Activated CD8-positive, alpha-beta memory T cell treated with anti-CD3 and anti-CD28 coated beads, Interleukin-2, amount 50 U/mL, for 24 hours (primary cell): ENCODE measurements around the gene ANO3.
"Not testable (repeated sequence)": the region's sequence is repeated elsewhere in the genome, so short reads cannot be mapped to it uniquely, and the experiment has no call there.

ENCODE experiments used
- DNase-seq: peaks from one replicate; pipeline ENCODE4 v3.0.0-alpha.2; 2020; ENCODE audit errors: extremely low read depth

ANO3 gene

DNA sequence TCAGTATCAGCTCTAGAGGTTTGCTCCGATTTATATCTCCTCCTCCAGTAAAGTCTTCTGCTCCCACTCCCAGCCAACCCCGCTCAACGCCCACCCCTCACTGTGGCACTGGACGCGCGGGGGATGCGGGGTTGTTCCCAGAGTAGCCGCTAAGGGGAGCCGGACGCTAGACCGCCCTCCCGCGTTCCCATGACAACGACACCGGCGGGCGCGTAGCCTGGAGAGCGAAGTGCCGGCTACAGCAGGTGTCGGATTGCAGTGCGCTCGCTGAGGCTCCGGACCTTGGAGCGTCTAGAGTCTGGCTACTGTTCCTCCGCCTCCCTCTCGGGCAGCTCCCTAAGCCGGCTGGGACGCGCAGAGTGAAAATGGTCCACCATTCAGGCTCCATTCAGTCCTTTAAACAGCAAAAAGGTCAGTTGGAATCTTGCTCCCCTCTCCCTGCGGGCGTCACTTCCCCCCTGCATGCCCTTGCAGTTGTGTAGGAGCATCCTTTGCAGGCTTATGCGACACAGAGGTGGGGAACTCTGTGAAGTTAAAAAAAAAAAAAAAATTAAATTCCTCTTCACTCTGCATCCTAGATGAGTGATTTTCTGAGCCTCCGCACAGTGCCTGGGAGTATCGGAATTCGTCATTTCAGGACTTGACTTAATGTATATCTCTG lies at the start of gene ANO3:
Gene ANO3, plus strand, starts transcription at position 220 of the 661 bp plus-strand sequence. Its CDS starts 146 bp downstream, at position 366.
- no peak for DNase-seq

DNA sequence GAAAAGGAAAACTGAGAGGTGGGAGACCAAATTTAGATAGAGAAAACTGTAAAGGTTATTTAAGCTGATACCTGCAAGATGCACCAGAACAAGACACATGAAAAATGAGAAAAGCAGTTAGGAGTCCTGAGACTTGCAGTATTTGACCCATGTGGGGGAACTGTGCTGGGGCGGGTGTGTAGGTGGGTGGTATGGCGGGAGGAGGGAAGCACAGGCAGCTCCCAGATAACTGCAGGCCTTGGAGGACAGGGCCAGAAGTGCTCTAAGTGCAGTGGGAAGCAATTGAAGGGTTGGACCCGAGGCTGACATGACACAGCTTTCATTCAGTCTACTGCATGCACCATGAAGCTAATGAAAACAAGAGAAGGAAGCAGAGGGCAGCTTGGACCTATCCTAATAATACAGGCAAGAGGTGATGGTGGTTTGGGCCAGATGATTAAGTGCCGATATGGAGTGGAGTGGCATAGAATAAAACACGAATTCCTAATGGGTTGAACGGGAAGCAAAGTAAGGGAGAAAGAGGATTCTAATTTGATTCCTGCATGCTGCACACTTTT lies 48.0 kb upstream of the ANO3 start:
- no peak for DNase-seq

DNA sequence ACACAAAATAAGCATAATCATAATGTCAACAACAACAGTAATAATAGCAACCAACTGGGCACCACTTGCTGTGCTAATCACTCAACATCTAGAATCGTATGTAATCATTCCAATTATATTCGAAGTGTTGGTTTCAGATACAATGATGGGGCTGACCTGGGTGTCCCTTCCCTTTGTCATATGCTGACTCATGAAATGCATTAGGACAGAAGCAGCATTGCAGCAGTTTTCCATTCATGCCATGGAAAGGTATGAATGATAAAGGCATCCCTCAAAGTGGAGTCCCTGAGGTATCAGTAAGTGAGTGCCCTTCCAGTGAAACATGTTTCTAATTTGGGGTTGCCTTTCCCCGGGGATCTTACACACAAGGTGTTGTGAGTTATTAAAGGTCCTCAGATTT lies 46.3 kb upstream of the ANO3 start:
- DNase-seq = no peak

DNA sequence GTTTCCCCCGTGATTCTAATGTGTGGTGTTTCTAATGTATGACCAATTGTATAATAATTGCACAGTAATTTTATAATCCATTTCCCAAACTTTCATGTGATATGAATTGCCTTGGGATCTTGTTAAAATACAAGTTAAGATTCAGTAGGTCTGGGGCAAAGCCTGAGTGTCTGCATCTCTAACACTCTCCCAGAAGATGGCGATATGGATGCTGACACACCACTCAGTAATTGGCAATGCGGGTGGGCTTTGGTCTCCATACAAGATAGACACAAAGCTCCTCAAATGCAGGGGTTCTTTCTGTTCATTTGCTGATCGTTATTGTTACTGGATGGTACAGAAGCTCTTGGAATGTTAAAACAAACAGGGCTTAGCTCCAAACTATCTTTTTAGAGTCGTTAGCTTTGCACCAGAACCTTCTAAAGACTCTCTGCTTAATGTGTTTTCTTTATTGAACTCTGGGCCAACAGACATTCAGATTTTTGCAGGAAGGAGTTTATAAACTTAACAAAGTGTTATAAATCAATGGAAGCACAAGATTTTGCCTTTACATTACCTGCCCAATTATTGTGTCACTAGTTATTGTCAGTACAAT lies 45.4 kb upstream of the ANO3 start:
- no peak for DNase-seq

DNA sequence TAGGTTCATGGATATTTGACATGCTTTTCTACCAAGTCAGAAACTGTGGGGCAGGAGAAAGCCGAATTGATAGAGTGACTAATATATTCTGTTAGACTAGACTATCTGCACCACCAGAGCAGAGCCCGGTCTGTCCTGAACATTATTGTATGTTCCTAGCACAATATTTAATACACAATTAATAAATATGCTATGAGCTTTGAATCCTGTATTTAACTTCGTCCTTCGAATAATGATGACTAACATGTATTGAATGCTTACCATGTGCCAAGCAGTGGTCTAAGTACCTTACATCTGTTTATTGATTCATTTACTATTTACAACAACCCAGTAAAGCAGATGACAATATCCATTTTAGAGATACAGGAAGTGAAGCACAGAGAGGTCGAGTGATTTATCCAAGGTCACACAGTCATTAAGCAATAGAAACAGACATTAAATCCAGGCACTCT lies 44.8 kb upstream of the ANO3 start:
- DNase-seq = no peak

DNA sequence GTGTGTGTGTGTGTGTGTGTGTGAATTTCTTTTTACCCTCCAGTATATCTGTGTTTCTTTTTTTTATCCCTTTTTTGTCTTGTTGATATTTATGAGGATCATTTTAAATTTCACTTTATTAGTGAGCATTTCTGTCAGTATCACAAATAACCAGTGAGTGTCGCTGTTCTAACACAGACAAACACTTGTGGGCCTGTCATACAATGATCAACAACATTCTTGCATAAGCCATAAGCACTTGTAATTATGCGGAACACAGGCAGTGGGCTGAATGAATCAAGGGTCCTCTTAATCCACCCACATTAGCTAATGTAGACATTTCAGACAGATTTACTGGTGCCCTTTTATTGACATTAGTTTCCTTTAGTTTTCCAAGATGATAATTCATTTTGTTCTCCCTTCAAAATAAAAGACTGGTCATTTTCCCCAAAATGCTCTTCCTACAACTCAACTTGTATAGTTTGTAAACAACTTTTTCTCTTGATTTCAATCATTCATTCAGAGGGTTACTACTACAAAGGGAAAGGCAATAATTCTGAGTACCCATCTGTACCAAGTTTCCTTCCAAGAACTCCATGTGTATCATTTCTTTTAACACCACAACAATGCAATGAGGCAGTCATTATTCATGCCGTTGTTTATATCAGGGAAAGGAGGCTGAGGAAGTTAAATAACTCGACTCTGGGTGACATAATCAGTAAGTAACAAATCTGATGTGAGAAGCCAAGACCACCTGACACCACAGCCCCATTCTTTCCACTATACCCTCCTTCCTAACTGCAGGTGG lies 34.5 kb upstream of the ANO3 start:
- no peak for DNase-seq

DNA sequence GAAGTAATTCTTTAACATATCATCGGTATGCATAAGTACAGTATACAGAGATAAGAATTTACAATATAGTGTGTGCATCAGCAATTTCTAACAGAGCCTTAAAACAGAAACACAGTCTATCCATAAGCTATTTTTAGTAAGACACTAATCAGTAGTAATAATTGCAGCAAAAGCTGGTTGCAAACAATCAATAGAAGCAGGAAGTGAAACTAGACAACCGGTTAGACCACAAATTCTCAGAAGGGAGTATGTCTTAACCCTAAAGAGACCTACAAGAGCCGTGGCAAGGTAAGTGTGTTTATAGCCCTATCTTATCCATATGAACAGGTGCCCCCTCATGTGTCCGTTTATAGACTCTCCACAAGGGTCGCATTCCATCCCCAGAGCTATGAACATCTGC lies 15.6 kb upstream of the ANO3 start:
- not testable (repeated sequence) for DNase-seq

DNA sequence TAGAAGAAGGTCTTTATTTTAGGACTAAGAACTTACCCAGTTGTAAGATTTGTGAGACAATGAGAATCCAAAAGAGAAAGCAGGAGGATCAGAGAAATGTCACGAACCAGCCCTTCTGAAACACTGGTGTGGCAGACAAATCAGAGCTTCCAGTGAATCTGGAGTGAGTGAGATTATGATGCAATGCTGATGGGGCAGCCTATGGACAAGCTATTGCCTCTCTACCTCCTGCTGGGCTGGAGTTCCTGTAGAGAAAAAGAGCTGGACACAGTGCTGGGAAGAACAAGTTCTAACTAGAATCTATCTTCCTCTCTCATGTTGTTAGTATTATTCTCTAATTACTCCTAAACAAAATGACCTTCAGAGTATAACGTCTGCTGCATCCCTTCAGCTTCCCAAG lies 12.0 kb upstream of the ANO3 start:
- DNase-seq = no peak

DNA sequence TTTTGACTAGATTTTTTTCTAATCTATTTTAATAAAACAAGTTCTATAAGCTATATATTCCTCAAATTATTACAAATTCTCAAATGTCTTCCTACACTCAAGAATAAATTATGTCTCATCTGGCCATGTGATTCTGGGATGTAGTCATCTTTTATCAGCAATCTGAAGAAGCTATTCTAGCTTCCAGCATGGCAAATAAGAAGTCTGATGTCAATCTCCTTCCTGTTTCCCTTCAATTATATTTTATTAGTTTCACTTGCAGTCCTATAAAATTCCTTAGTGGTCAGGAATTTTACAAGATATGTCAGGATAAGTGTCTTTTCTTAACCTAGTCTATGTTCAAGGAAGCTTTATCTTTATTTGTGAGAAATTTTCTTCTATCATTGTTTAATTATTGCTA lies 10.4 kb upstream of the ANO3 start:
- DNase-seq = no peak

DNA sequence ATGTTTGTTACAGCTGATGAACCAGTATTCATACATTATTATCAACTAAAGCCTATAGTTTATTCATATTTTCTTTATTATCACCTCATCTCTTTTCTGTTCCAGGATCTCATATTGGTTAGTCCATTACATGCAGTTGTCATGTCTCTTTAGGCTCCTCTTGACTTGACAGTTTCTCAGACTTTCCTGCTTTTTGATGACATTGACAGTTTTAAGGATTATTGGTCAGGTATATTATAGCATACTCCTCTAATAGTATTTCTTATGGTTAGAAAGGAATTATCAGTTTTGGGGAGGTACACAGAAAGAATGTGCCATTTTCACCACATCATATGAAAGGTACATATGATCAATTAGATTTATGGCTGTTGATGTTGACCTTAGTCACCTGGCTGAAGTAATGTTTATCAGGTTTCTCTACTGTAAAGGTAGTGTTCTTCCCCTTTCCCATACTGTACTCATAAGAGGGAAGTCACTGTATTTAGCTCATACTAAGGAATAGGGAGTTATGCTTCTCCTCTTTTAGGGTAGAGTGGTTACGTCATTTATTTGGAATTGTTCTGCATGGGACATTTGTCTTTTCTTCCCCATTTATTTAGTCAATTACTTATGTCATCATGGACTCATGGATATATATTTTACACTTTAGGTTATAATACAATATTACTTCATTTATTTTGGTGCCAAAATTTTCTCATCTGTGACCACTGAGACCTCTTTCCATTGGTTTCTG lies 9.4 kb upstream of the ANO3 start:
- DNase-seq = no peak

DNA sequence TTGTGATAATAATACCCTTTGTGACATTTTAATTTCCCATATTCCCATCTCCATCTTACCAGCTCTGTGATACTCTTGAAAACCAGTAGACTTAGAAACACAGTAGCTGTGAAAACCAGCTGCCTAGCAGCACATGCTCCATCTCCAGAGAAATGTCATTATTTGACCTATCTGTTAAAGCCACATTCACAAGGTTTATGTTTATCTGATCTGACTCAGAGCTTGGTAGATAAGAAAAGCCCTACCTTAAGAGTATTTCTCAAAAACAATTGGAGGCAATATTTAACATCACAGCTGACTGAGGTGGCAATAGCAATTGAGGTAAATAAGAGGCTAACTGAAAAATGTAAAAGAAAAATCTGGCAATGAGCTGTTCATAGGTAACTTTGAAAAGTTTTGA lies 8.1 kb upstream of the ANO3 start:
- DNase-seq = no peak

DNA sequence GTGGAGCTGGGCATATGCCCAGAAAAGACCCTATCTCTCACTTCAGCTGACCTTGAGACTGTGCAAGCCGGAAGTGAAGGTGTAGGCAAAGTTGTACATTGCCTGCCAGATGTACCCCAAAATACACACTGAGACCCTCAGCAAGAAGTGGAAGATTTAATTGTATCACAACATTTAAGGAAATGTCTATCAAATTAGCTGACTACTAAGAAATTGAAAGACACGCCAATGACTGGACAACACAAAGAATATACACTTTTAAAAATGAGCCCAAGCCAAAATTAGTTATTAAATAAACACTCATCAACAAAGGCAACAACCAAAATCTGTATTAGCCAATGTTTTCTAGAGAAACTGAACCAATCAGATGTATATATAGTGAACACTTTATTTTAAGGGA lies 7.7 kb upstream of the ANO3 start:
- DNase-seq = no peak

DNA sequence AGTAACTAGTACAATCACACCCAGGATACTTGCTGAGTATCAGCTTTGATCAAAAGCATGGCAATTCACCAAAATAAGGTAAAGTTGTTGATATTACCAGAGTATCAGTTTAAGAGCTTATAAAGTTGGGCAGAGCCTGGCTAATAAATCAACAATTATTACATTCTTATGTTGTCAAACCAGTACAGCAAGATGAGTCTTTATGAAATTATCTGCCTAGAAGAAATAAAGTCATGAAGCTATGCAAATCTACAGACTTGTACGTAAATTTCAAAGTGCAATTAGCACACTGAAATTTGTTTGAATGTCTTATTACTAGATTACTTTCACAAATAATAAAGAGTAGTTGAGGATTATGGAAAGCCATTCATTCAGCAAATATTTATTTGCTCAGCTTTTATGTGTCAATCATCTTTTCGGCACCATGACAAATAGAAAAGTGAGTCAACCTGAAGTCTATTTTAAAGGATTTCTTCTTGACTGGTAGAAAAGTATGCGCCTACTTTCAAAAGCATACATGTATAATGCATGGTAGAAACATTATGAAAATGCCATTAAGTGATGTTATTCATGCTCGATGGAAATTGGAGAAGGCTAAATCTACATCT lies 5.0 kb upstream of the ANO3 start:
- no peak for DNase-seq

DNA sequence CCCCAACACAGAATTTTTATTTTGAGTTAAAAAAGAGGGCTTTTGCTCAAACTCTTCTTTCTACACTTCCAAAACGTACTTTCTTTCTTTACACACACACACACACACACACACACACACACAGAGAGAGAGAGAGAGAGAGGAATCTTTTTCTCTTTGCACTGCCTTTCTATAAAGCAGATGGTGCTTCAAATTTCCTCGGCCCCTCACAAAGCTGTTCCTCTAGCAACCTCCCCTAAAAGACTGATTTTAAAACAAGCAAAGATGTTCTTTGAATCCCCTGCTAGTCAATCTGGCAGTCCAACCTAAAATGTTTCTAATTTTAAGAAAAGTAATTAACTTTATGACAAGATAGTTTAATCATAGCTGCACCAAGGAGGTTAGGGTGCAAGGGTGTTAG lies 2.7 kb upstream of the ANO3 start:
- no peak for DNase-seq

DNA sequence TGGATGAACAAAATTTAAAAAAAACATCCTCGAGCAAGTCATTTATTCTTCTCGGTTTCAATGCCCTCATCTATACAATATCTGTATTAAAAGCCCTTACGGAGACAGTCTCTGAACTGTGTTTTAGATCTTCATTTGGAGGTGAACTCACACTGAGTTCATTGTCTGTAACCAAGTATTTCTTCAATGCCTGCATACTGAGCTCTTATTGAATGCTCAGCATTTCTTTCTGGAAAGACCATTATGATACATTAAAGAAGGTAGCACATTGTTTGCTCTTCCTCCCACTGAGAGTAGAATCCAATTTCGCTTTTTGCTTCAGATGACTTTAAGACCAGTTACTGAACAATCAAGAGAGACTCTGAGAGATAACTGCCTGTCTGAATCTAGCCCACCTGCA lies 1.7 kb upstream of the ANO3 start:
- DNase-seq = no peak

DNA sequence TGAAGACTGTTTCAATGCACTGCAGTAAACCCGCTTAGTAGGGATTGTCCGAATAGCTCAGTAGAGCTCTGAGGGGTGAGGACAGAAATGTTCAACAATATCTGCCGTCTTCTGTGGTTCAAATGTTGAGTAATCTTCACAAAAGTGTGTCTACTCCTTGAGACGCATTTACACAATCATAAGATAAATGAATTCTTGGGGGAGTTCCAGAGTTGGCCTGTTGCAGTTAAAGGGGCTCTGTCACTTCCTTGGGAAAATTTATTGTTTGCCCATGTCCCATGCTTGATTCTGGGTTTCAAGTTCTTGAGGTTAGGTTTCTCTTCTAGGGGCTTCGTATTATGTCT lies 614 bp downstream of the ANO3 start:
- no peak for DNase-seq

DNA sequence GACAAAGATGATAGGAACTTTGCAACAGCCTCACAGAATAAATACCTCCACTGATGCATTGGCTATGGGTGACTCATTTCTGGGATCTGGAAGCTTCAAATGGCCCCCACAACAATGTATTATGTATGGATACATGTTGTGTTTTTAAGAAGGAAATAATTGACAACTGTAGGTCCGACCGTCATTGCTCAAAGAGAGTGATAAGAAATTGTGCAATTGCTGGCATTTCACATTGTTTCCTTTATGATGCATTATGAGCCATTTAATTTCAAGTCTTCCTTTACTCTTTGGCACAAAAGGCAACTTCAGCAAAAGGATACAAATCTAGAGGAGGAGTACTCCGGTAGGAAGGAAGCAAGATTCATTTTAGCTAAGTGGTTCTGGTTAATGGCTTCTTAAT lies 2.0 kb downstream of the ANO3 start:
- no peak for DNase-seq

DNA sequence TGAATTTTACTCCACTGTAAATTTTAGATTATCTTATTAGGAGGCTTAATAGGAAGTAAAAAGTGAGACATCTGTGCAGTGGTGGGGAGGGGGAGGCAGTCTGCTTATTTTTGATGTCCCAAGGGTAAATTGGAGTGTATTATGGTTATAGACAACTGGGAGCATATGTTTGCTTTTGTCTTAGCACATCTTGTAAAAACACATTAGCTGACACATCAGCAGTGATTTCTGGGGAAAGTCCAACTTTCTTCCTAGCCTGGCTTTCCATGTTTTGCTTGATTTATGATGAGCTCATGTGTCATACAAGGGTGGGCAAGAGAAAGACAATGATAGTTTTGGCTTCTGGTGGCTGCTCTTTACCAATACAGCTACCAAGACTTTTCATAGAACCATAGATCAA lies 4.0 kb downstream of the ANO3 start:
- DNase-seq = no peak

DNA sequence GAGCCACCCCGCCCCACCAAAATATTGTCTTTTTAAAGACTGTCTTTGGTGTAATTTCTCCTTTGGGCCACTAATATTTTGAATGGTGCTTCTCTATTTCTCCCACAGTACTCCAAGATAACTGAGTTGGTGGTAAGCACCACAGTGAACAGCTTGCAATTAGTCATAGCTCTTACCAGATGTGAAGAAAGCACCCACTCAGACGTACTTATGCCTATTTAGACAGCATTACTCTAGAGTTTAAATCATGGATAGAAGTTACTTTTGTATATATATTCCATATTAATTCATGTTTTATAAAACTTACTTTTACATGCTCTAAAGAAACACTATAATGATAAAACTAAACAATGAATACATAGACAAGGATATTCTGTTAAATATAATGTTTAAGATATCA lies 12.7 kb downstream of the ANO3 start:
- no peak for DNase-seq

DNA sequence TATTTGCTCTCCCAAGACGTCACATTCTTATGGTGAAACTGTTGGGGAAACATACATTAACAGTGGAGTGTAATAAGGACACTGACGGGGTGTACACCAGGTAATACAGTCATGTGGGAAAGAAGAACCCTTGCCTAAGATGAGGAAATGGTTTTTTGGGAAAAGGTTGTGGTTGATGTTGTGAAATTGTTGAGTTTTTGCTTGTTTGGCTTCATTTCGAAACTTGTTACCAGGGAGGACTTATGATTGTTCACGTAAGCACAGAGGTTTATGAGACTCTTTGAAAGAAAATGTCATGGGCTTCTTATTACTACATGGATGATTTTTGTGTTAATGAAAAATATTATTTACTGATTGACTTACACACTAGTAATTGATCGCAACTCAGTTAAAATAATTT lies 16.8 kb downstream of the ANO3 start:
- DNase-seq = no peak

DNA sequence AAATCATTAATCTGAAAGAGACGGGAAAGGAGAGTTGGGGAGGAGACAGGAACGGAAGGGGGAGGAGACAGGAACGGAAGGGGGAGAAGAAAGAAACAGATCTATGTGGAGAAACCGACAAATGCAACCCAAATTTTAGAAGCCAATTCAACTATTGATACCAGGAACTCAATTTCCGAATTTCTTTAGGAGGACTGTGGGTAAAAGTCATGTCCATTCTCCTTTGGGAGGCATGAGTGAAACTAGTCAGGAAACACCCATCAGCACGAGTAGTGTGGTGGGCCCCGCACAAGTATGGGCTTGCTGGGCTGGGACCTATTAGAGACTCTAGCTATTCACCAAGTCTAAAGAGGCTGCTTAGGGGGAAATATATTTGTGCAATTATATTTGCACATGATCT lies 18.1 kb downstream of the ANO3 start:
- no peak for DNase-seq

DNA sequence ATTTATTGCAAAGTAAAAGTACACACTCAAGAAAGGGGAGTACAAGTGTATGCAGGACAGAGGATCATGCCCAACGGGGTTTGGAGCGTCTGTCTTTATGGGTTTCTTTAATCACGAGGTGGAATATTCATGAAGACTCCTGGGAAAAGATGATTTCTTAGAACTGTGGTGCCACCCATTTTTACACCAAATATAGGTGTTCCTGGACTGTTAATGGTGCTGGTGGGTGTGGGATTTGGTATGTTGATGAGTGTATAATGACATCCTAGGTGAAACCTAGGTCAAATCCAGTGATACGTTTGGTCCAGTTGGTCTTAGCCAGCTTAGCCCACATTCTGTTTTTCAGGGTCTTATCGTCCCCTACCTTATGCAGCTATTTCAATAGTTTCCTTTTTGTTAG lies 21.1 kb downstream of the ANO3 start:
- DNase-seq = no peak
